CD4-positive, alpha-beta T cell treated with Interferon alpha-2 for 1 hour (primary cell): ENCODE results near the gene ZCCHC24.

ENCODE experiments used
- DNase-seq, 2 donors: peaks; one replicate each; pipeline ENCODE4 v3.0.0-alpha.2; 2020 to 2022

ZCCHC24 gene

GRCh38 chr10:79409726-79410085 is 35.7 kb downstream of the ZCCHC24 start:
- no peak for DNase-seq

GRCh38 chr10:79409038-79409725 is 36.2 kb downstream of the ZCCHC24 start:
- no peak for DNase-seq

- DNase-seq, result no peak
Measured at GRCh38 chr10:79407811-79408795, 37.3 kb downstream of the ZCCHC24 start.

- no peak for DNase-seq
Measured at GRCh38 chr10:79407423-79407796, 38.0 kb downstream of the ZCCHC24 start.

- DNase-seq, result no peak
Measured at GRCh38 chr10:79406683-79407422, 38.6 kb downstream of the ZCCHC24 start.

GRCh38 chr10:79405995-79406515 is 39.4 kb downstream of the ZCCHC24 start:
- DNase-seq, result no peak

- DNase-seq, result no peak
Measured at GRCh38 chr10:79405221-79405994, 40.0 kb downstream of the ZCCHC24 start.

GRCh38 chr10:79404690-79405131 is 40.7 kb downstream of the ZCCHC24 start:
- DNase-seq, result no peak

GRCh38 chr10:79404231-79404609 is 41.2 kb downstream of the ZCCHC24 start:
- no peak for DNase-seq

- no peak for DNase-seq
Measured at GRCh38 chr10:79403441-79404230, 41.8 kb downstream of the ZCCHC24 start.

- no peak for DNase-seq
Measured at GRCh38 chr10:79402951-79403350, 42.5 kb downstream of the ZCCHC24 start.

GRCh38 chr10:79402625-79402946 is 42.8 kb downstream of the ZCCHC24 start:
- no peak for DNase-seq

- DNase-seq, result no peak
Measured at GRCh38 chr10:79401015-79401921, 44.2 kb downstream of the ZCCHC24 start.

- DNase-seq, result peak; percentile 15 to 51
Measured at GRCh38 chr10:79400146-79401004, 45.0 kb downstream of the ZCCHC24 start.

- DNase-seq, result peak in 1 of 2 donors; percentile 17
Measured at GRCh38 chr10:79399223-79399831, 46.1 kb downstream of the ZCCHC24 start.

GRCh38 chr10:79398642-79399041 is 46.8 kb downstream of the ZCCHC24 start:
- DNase-seq, result no peak

GRCh38 chr10:79397575-79398303 is 47.7 kb downstream of the ZCCHC24 start:
- DNase-seq, result no peak

- DNase-seq, result no peak
Measured at GRCh38 chr10:79397051-79397450, 48.4 kb downstream of the ZCCHC24 start.
